Measurements from ENCODE around the gene NUFIP2. TPM values are rescaled to one million over a fixed set of nuclear protein-coding genes. Genes with fewer than 3 reads are reported as not detected.

Gene NUFIP2, protein sequence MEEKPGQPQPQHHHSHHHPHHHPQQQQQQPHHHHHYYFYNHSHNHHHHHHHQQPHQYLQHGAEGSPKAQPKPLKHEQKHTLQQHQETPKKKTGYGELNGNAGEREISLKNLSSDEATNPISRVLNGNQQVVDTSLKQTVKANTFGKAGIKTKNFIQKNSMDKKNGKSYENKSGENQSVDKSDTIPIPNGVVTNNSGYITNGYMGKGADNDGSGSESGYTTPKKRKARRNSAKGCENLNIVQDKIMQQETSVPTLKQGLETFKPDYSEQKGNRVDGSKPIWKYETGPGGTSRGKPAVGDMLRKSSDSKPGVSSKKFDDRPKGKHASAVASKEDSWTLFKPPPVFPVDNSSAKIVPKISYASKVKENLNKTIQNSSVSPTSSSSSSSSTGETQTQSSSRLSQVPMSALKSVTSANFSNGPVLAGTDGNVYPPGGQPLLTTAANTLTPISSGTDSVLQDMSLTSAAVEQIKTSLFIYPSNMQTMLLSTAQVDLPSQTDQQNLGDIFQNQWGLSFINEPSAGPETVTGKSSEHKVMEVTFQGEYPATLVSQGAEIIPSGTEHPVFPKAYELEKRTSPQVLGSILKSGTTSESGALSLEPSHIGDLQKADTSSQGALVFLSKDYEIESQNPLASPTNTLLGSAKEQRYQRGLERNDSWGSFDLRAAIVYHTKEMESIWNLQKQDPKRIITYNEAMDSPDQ
- 106 TPM for total RNA-seq (2021; ENCODE audit: unreplicated experiment)
- 71.0 TPM for polyA plus RNA-seq (2012; ENCODE audit: insufficient read length)
- Bru-seq, nascent RNA: percentile 99 among the genes with signal in this experiment
- BruChase-seq, experiment 1, labeled RNA remaining after a 2-hour chase: percentile 100 among the genes with signal in this experiment
- percentile 98 among the genes with signal in this experiment for BruChase-seq, experiment 2, labeled RNA remaining after a 6-hour chase
- long read RNA-seq, full-length matches to known transcripts: 13 of 88 reads
- long read RNA-seq, partial matches to known transcripts: 7 of 88 reads
- long read RNA-seq, other reads (novel, unspliced or antisense): 68 of 88 reads

DNA sequence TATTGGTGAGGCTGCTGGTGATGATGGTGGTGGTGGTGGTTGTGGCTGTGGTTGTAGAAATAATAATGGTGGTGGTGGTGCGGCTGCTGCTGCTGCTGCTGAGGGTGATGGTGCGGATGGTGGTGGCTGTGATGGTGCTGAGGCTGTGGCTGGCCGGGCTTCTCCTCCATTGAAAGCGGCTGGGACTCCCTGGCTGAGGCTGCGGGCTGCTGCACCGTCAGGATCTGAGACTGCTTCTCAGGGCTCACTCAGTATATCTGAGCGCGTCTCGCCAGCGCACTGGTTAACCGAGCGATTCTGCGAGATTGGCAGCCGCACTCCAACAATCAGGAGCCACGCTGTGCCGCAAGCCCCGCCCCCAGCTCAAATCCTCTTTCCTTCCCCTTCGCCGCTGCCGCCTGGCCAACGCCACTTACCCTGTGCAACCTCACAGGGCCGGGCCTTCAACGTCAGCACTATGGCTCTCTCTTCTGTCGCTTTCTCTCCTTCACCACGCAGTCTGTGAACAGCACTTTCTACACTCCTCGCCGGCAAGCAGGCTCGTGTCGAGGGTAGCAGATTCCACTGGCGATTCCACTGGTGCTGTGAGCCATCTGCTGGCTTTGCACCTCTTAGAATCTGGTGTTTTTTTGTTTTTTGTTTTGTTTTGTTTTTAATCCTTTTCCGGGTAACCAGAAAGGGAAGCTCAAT, at the start of gene NUFIP2:
TSS of gene NUFIP2 (minus strand) at position 259 of the 690 bp plus-strand sequence. CDS start at position 170, 89 bp downstream.
- H3K9me3 ChIP-seq (ENCODE audit: control insufficient read depth, insufficient read depth, low read depth, low read length): no peaks in the 10 kb centered on the region
- CTCF ChIA-PET: no interaction called here
- peaks cover 24% of the 10 kb centered on the region; the same call in 1 of the 2 replicates for H3K4me1 ChIP-seq (ENCODE audit: control insufficient read depth, insufficient read depth, low read length)
- ATAC-seq (peak; percentile 96), DNase-seq (ENCODE audit: low read depth, low spot score) (peak; percentile 89)
- in situ Hi-C loops (cut with HindIII; ENCODE audit: low pct_unique_long_range_greater_than_20kb, low sequenced_read_pairs): no loop called here
- TF ChIP-seq, protein P1, sequence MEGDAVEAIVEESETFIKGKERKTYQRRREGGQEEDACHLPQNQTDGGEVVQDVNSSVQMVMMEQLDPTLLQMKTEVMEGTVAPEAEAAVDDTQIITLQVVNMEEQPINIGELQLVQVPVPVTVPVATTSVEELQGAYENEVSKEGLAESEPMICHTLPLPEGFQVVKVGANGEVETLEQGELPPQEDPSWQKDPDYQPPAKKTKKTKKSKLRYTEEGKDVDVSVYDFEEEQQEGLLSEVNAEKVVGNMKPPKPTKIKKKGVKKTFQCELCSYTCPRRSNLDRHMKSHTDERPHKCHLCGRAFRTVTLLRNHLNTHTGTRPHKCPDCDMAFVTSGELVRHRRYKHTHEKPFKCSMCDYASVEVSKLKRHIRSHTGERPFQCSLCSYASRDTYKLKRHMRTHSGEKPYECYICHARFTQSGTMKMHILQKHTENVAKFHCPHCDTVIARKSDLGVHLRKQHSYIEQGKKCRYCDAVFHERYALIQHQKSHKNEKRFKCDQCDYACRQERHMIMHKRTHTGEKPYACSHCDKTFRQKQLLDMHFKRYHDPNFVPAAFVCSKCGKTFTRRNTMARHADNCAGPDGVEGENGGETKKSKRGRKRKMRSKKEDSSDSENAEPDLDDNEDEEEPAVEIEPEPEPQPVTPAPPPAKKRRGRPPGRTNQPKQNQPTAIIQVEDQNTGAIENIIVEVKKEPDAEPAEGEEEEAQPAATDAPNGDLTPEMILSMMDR (IDR thresholded peaks at IDR 0.05): no peak
- TF ChIP-seq TCF7L2 (IDR thresholded peaks at IDR 0.05; ENCODE audit: low read depth, low read length): peak; percentile 64; the same call in 1 of the 2 replicates
- TF ChIP-seq SIN3A (IDR thresholded peaks at IDR 0.05; ENCODE audit: borderline replicate concordance, insufficient read depth, low read depth, low read length): peak; percentile 94
- peak; percentile 100 for TF ChIP-seq POLR2AphosphoS5 (IDR thresholded peaks at IDR 0.05; ENCODE audit: low read depth, low read length)
- TF ChIP-seq, protein P2, sequence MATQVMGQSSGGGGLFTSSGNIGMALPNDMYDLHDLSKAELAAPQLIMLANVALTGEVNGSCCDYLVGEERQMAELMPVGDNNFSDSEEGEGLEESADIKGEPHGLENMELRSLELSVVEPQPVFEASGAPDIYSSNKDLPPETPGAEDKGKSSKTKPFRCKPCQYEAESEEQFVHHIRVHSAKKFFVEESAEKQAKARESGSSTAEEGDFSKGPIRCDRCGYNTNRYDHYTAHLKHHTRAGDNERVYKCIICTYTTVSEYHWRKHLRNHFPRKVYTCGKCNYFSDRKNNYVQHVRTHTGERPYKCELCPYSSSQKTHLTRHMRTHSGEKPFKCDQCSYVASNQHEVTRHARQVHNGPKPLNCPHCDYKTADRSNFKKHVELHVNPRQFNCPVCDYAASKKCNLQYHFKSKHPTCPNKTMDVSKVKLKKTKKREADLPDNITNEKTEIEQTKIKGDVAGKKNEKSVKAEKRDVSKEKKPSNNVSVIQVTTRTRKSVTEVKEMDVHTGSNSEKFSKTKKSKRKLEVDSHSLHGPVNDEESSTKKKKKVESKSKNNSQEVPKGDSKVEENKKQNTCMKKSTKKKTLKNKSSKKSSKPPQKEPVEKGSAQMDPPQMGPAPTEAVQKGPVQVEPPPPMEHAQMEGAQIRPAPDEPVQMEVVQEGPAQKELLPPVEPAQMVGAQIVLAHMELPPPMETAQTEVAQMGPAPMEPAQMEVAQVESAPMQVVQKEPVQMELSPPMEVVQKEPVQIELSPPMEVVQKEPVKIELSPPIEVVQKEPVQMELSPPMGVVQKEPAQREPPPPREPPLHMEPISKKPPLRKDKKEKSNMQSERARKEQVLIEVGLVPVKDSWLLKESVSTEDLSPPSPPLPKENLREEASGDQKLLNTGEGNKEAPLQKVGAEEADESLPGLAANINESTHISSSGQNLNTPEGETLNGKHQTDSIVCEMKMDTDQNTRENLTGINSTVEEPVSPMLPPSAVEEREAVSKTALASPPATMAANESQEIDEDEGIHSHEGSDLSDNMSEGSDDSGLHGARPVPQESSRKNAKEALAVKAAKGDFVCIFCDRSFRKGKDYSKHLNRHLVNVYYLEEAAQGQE (IDR thresholded peaks at IDR 0.05; ENCODE audit: insufficient read depth in 1 of 2, low read depth in 2 of 2, low read length in 1 of 2): peak in 1 of 2 experiments; percentile 21; a peak in 1 of 4 replicates
- no TSS peak for BruUV-seq (replicated peaks)
- H3K27me3 ChIP-seq (ENCODE audit: control insufficient read depth, insufficient read depth, low read length): no peaks in the 10 kb centered on the region
- peaks cover 11% of the 10 kb centered on the region for H3K36me3 ChIP-seq (ENCODE audit: control insufficient read depth, insufficient read depth, low read length)
- intact Hi-C loops (cut with micrococcal nuclease; ENCODE audit: unreplicated experiment): loop anchor here (5.0 kb wide), 1 partner anchor 98 kb away; the partner anchor contains the start of gene TAOK1
- POLR2A ChIA-PET: interaction anchor here (0.6 to 1.4 kb wide), 7 partner anchors 9 to 569 kb away, joined by 3 to 7 read pairs (median 3); no protein-coding TSS in a partner anchor
- H3K4me3 ChIP-seq (ENCODE audit: low read depth in 2 of 2, low read length in 2 of 2): peak within 1 kb of the TSS; percentile 85 to 96
- peak within 1 kb of the TSS; percentile 97 for H3K27ac ChIP-seq (ENCODE audit: low read length)

DNA sequence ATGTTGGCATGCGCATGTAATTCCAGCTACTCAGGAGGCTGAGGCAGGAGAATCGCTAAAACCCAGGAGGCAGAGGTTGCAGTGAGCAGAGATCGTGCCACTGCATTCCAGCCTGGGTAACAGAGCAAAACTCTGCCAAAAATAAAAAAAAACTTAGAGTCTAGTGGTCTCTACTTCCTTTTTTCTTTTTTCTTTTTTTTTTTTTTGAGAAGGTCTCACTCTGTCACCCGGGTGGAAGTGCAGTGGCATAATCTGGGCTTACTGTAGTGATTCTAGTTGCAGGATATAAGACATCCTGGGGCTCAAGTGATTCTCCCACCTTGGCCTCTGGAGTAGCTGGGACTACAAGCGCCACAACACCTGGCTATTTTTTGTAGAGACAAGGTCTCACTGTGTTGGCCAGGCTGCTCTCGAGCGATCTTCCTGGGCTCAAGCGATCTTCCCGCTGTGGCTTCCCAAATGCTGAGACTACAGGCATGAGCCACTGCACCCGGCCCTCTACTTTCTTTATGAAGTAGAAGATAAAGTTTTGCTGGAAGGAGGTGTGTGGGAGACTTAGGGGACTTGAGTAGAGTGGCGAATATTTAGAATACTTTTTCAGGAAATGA, 48.3 kb upstream of the NUFIP2 start:
- H3K4me3 ChIP-seq (ENCODE audit: low read depth in 2 of 2, low read length in 2 of 2): no peak overlapping the region
- BruUV-seq (replicated peaks): no TSS peak
- intact Hi-C loops (cut with micrococcal nuclease; ENCODE audit: unreplicated experiment) (no loop called here), in situ Hi-C loops (cut with HindIII; ENCODE audit: low pct_unique_long_range_greater_than_20kb, low sequenced_read_pairs) (no loop called here)
- ChIA-PET POLR2A (no interaction called here), CTCF (no interaction called here)
- TF ChIP-seq, protein P1 (IDR thresholded peaks at IDR 0.05): no peak
- TF ChIP-seq TCF7L2 (IDR thresholded peaks at IDR 0.05; ENCODE audit: low read depth, low read length) (no peak), POLR2AphosphoS5 (IDR thresholded peaks at IDR 0.05; ENCODE audit: low read depth, low read length) (no peak)
- H3K27me3 ChIP-seq (ENCODE audit: control insufficient read depth, insufficient read depth, low read length): peaks cover 5% of the 10 kb centered on the region; the same call in 1 of the 2 replicates
- no peak for DNase-seq (ENCODE audit: low read depth, low spot score)
- H3K36me3 ChIP-seq (ENCODE audit: control insufficient read depth, insufficient read depth, low read length): no peaks in the 10 kb centered on the region
- ATAC-seq: no peak
- no peak overlapping the region for H3K27ac ChIP-seq (ENCODE audit: low read length)
- peaks cover 3% of the 10 kb centered on the region; the same call in 1 of the 2 replicates for H3K4me1 ChIP-seq (ENCODE audit: control insufficient read depth, insufficient read depth, low read length)
- H3K9me3 ChIP-seq (ENCODE audit: control insufficient read depth, insufficient read depth, low read depth, low read length): no peaks in the 10 kb centered on the region

Data from Panc1 (cell line).